AG10803 (cell line): Measurements from ENCODE around the gene JAM3.
A peak's percentile ranks its signal among the peaks of the same experiment; 100 is the strongest.
"Not testable (repeated sequence)": the region's sequence is repeated elsewhere in the genome, so short reads cannot be mapped to it uniquely, and the experiment has no call there.

ENCODE experiments used
- DNase-seq: peaks from one replicate; pipeline ENCODE4 v3.0.0; 2010; ENCODE audit warnings: low read depth
- H3K4me3 ChIP-seq: 2 replicates; pipeline ENCODE4 v1.5.1; 2011; ENCODE audit warnings: mild to moderate bottlenecking, low read length, control low read depth
- TF ChIP-seq, protein P1 (sequence below): conservative IDR thresholded peaks from 2 replicates; pipeline ENCODE4 v1.5.1; 2011; ENCODE audit warnings: mild to moderate bottlenecking, low read length, control low read depth, inconsistent platforms

The JAM3 gene

DNA sequence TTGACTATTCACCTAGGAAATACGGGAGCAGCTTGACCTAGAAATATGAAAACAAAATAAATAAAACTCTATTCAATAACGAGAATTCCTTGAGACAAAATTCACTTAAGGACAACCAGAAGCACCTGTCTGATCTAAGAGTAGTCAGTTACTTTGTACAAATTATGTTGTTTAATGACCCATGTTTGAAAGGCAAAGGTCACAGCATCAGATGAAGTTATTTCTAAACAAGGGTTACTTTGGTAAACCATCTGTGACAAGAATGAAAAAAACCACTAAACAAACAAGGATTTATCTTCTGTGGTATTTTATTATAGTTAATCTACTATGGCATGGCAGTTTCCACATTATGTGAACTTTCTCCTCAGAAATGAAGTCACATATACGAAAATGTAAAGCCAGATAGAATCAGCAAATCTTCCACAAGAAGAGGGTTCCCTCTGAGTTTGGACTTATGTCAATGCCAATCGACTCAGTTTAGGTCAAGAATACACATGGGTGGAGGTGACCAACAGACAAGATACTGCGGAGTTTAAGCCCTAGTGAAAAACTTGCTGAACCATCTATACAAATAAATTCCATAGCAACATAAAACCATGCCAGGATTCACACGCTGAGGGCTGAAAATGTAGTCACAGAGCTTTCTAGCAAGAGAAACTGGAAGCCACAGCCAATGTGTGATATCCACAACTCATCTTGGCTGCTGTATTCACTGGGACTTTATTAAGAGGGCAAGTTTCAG, 101.5 kb downstream of the JAM3 start:
- H3K4me3 ChIP-seq: no peak overlapping the region
- no peak for DNase-seq
- TF ChIP-seq, protein P1, sequence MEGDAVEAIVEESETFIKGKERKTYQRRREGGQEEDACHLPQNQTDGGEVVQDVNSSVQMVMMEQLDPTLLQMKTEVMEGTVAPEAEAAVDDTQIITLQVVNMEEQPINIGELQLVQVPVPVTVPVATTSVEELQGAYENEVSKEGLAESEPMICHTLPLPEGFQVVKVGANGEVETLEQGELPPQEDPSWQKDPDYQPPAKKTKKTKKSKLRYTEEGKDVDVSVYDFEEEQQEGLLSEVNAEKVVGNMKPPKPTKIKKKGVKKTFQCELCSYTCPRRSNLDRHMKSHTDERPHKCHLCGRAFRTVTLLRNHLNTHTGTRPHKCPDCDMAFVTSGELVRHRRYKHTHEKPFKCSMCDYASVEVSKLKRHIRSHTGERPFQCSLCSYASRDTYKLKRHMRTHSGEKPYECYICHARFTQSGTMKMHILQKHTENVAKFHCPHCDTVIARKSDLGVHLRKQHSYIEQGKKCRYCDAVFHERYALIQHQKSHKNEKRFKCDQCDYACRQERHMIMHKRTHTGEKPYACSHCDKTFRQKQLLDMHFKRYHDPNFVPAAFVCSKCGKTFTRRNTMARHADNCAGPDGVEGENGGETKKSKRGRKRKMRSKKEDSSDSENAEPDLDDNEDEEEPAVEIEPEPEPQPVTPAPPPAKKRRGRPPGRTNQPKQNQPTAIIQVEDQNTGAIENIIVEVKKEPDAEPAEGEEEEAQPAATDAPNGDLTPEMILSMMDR: no peak

DNA sequence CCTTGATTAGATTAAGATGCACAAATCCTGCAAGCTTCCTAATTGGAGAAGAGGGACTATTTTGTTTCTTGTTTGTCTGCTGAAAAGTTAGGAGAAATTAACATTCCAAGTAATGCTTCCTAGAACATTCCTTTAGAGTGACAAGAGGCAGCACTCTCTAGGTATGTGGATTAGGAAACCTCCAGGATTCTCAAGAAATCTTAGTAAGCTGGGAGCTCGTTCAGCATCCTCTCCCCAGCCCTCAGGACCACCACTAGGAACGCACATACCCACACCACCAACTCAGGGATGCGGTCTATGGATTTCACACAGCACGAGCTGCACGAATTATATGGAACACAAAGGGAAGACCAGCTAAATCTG, 102.0 kb downstream of the JAM3 start:
- DNase-seq: peak; percentile 66
- TF ChIP-seq, protein P1: no peak
- no peak overlapping the region for H3K4me3 ChIP-seq

DNA sequence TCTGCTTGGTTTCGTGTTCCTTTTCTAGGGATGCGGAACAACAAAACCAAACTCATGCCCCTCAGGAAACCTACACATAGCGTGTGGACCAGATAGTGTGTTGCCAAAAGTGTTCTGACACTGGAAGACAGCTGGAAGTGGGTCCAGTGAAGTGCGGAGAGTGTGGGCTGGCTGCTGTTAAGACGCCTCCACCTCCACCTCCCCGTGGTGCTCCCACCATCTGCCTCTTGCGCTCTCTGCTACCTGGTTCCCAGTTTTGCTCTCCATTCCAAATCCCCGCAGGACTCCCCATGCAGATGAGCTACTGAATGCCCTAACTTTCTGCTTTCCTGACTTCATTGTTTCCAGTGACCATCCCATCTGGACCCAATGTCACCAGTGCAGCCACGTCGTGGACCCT, 103.1 kb downstream of the JAM3 start:
- no peak overlapping the region for H3K4me3 ChIP-seq
- no peak for DNase-seq
- TF ChIP-seq, protein P1: no peak

DNA sequence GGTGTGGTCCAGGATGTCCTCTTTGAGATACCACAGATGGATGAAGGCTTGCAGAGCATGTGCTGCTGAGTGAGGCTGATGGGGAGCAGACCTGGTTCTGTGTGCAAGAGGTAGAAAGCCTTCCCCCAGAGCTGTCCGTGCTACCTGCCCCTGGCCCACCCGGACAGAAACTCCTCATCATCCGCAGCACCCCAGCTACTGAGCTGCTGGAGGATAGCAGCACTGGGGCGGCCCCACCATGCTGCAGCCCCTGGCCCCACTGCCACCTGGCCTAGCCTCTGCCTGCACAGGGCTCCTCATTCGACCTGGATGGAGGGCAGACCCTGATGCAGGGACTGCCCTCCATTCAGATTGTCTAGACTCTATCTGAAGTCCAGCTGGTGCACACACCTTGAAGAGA, 104.4 kb downstream of the JAM3 start:
- H3K4me3 ChIP-seq: no peak overlapping the region
- TF ChIP-seq, protein P1: no peak
- no peak for DNase-seq

DNA sequence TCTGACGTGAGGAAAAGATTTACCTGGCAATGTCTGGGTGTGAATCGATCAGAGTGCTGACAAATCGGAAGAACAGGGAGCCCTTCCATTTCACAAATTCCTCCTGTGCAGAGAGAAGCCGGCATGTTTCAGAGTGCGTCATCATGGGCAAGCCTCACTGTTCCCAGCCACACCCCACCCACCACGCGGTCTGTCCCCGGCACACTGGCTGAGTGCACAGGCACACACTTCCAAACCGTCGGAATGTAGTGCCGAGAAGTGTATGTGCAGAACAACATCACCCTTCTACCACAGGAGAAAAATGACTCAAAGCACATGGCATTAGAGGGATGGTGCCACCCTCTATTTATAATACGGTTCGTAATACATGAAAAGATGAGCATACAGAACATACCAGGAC, 107.4 kb downstream of the JAM3 start:
- TF ChIP-seq, protein P1: no peak

DNA sequence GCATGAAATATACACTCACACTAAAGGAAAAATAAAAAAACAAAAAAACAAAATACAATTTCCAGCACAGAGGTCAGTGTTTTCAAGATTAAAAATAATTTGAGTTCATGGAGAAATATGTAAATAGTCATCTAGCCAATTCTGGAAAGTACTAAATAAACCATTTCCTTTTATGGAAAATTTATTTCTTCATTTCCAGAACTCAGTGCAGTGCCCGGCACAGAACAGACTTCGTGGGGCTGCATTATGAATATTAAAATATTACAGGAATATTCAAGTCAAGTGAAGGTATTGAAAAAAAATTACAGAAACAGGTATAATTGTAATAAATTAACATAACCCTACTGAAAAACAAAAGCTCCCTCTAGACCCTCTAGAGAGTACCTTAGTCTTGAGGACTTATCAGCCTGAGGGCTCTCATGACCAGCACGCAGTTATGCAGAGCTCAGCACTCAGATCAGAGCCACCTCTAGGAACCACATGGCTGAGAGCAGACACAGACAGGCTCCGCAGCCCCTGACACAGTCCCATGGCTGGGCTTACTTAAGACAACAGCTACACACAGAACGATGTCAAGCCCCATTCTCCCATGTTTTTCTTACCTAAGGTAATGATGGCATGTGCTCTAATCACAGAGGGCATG, 109.3 kb downstream of the JAM3 start:
- H3K4me3 ChIP-seq: no peak overlapping the region
- no peak for DNase-seq
- TF ChIP-seq, protein P1: no peak

More for the DNA sequence above, 107.4 kb downstream of the JAM3 start:
- H3K4me3 ChIP-seq: no peak overlapping the region
- DNase-seq: peak; percentile 19

DNA sequence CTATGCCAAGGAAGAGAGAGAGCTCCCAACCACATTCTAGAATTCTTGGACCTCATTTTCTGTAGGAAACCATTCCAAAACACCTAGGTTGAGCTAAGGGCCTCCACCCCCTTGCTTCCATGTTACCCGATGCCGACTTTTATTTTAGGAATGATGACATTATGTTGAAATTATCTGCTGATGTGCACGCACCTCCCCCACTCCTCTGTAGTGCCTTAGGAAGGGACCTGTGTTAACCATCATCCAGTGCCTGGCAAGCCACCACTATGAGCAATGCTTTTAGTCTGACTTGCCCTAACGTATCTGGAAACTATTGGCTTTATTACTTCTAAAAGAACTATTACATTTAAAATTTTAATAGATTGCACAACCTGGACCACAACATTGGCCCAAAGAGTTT, 112.8 kb downstream of the JAM3 start:
- peak; percentile 69 for DNase-seq
- no peak overlapping the region for H3K4me3 ChIP-seq
- TF ChIP-seq, protein P1: no peak

DNA sequence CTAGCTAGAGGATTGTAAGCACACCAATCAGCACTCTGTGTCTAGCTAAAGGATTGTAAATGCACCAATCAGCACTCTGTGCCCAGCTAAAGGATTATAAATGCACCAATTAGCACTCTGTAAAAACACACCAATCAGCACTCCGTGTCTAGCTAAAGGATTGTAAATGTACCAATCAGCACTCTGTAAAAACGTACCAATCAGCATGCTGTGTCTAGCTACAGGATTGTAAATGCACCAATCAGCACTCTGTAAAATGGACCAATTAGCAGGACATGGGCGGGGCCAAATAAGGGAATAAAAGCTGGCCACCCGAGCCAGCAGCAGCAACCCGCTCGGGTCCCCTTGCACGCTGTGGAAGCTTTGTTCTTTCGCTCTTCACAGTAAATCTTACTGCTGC, 119.2 kb downstream of the JAM3 start:
- H3K4me3 ChIP-seq, DNase-seq: not testable (repeated sequence)
